GM06990 (cell line): ENCODE data around the gene LRRC8E.

Source experiments
- DNase-seq: peaks from one replicate; pipeline ENCODE4 v3.0.0-alpha.2; 2011; ENCODE audit not compliant: insufficient read length; ENCODE audit errors: extremely low read depth
- H3K27me3 ChIP-seq: replicated peaks from 2 replicates; pipeline ENCODE4 v1.6.0; 2011; ENCODE audit warnings: low read length; ENCODE audit not compliant: control insufficient read depth, insufficient read depth
- H3K36me3 ChIP-seq: 2 replicates; pipeline ENCODE4 v1.5.1; 2011; ENCODE audit warnings: low read length; ENCODE audit not compliant: control insufficient read depth, insufficient read depth
- H3K4me3 ChIP-seq: replicated peaks from 2 replicates; pipeline ENCODE4 v1.5.1; 2011; ENCODE audit warnings: low read depth, mild to moderate bottlenecking, control low read depth, low read length
- CTCF ChIP-seq: IDR thresholded peaks from 2 replicates; pipeline ENCODE4 v1.5.1; 2011; ENCODE audit warnings: low read length, control low read depth, mild to moderate bottlenecking, inconsistent platforms; ENCODE audit not compliant: insufficient read depth, poor library complexity, severe bottlenecking

The LRRC8E gene

GRCh38 chr19:7932930-7933300, 44.6 kb downstream of the LRRC8E start:
- peaks cover 24% of the 10 kb centered on the region for H3K36me3 ChIP-seq
- H3K27me3 ChIP-seq = no peaks in the 10 kb centered on the region
- no peak overlapping the region for H3K4me3 ChIP-seq
- DNase-seq = no peak
- TF ChIP-seq CTCF = no peak

GRCh38 chr19:7933411-7933810, 45.1 kb downstream of the LRRC8E start:
- Histone ChIP-seq H3K27me3 (no peaks in the 10 kb centered on the region), H3K4me3 (no peak overlapping the region), H3K36me3 (peaks cover 24% of the 10 kb centered on the region)
- TF ChIP-seq CTCF = peak; percentile 40
- DNase-seq = no peak

- Histone ChIP-seq H3K4me3 (no peak overlapping the region), H3K36me3 (peaks cover 24% of the 10 kb centered on the region), H3K27me3 (no peaks in the 10 kb centered on the region)
- no peak for TF ChIP-seq CTCF
- no peak for DNase-seq
Observed at GRCh38 chr19:7933828-7934725, 45.8 kb downstream of the LRRC8E start.

GRCh38 chr19:7934766-7935165, 46.5 kb downstream of the LRRC8E start:
- TF ChIP-seq CTCF = no peak
- H3K36me3 ChIP-seq = peaks cover 24% of the 10 kb centered on the region
- DNase-seq = no peak
- H3K27me3 ChIP-seq = no peaks in the 10 kb centered on the region
- H3K4me3 ChIP-seq = no peak overlapping the region

- Histone ChIP-seq H3K4me3 (no peak overlapping the region), H3K36me3 (peaks cover 7% of the 10 kb centered on the region)
- TF ChIP-seq CTCF = no peak
Observed at GRCh38 chr19:7940841-7941240, 52.5 kb downstream of the LRRC8E start.

More at GRCh38 chr19:7940841-7941240, 52.5 kb downstream of the LRRC8E start:
- no peaks in the 10 kb centered on the region for H3K27me3 ChIP-seq
- no peak for DNase-seq
